HepG2 (cell line): ENCODE data around the gene OR4M2.
"Not testable (repeated sequence)": the region's sequence is repeated elsewhere in the genome, so short reads cannot be mapped to it uniquely, and the experiment has no call there.

Experiments used
- LCORL ChIP-seq, 2 experiments: fragments of 450-650 bp in 1 of 2; sonication (generic) in 1 of 2; formaldehyde crosslinking in 1 of 2; IDR thresholded peaks; 2 replicates each; pipeline versions ENCODE4 v1.5.0 to v1.6.1; 2017 to 2020; ENCODE audit warnings: antibody characterized with exemption in 1 of 2, missing genetic modification reagents in 1 of 2
- MXI1 ChIP-seq: IDR thresholded peaks from 3 replicates; pipeline ENCODE4 v1.6.1; 2012; ENCODE audit warnings: low read depth, low read length, inconsistent platforms, borderline replicate concordance
- SMAD1 ChIP-seq: sonication (generic); formaldehyde crosslinking; IDR thresholded peaks from 2 replicates; pipeline ENCODE4 v1.4.0; 2020; ENCODE audit warnings: missing genetic modification reagents, low read depth, mild to moderate bottlenecking, borderline replicate concordance
- ZC3H4 ChIP-seq: sonication (generic); formaldehyde crosslinking; IDR thresholded peaks from 2 replicates; pipeline ENCODE4 v1.4.0; 2020; ENCODE audit warnings: missing genetic modification reagents, borderline replicate concordance
- ZNF776 ChIP-seq: sonication (generic); formaldehyde crosslinking; IDR thresholded peaks from 2 replicates; pipeline ENCODE4 v1.4.0; 2020; ENCODE audit warnings: mild to moderate bottlenecking, missing genetic modification reagents
- ZNF777 ChIP-seq: sonication (generic); formaldehyde crosslinking; IDR thresholded peaks from 2 replicates; pipeline ENCODE4 v1.4.0; 2020; ENCODE audit warnings: missing genetic modification reagents
- TF ChIP-seq, protein P1 (sequence below): sonication (generic); formaldehyde crosslinking; IDR thresholded peaks from 2 replicates; pipeline ENCODE4 v1.5.0; 2020; ENCODE audit warnings: mild to moderate bottlenecking, missing genetic modification reagents, moderate library complexity
- TF ChIP-seq, protein P2 (sequence below): sonication (generic); formaldehyde crosslinking; IDR thresholded peaks from 2 replicates; pipeline ENCODE4 v1.5.0; 2020; ENCODE audit warnings: missing genetic modification reagents
- TF ChIP-seq, protein P3 (sequence below): sonication (generic); formaldehyde crosslinking; conservative IDR thresholded peaks from 2 replicates; pipeline ENCODE4 v1.4.0; 2020; ENCODE audit warnings: missing genetic modification reagents
- TF ChIP-seq, protein P4 (sequence below): sonication (generic); formaldehyde crosslinking; IDR thresholded peaks from 2 replicates; pipeline ENCODE4 v1.4.0; 2020; ENCODE audit warnings: mild to moderate bottlenecking, missing genetic modification reagents
- TF ChIP-seq, protein P5 (sequence below): sonication (generic); formaldehyde crosslinking; IDR thresholded peaks from 2 replicates; pipeline ENCODE4 v1.8.0; 2022; ENCODE audit warnings: mild to moderate bottlenecking, missing genetic modification reagents
- TF ChIP-seq, protein P6 (sequence below): sonication (generic); formaldehyde crosslinking; IDR thresholded peaks from 2 replicates; pipeline ENCODE4 v1.5.0; 2020; ENCODE audit warnings: mild to moderate bottlenecking, missing genetic modification reagents

DNA sequence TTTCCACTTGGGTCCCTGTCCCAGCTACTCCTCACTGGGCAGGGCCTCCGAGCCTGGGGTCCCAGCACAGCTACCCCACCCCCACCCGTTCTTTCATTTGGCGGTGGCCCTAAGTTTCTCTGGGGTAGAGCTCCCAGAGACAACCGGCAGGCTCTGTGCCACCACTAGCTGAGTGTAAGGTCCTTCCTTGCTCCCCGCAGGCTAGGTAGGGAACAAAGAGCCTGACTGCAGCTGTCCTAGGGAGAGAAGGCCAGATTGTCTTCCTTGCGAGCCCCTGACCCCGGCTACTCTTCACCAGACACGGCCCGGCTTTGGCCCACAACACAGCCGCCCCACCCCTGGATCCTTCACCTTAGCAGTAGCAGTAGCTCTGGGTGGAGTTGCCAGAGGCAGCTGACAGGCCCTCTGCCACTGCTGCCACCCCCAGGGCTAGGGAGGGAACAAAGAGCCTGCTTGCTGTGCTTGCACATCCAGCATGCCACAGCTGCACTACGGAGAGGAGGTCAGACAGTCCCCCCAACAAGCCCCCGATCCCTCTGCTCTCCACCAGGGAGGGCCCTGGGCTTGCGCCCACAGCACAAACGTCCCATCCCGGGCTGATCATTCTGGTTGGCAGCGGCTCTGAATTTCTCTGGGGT is 18.4 kb downstream of the OR4M2 start:
- not testable (repeated sequence) for TF ChIP-seq LCORL (IDR thresholded peaks at IDR 0.05); LCORL (CRISPR knock-in tag; IDR thresholded peaks at IDR 0.05); ZNF777 (CRISPR knock-in tag); SMAD1 (CRISPR knock-in tag); ZNF776; MXI1; ZC3H4 (CRISPR knock-in tag)
- TF ChIP-seq, protein P1, sequence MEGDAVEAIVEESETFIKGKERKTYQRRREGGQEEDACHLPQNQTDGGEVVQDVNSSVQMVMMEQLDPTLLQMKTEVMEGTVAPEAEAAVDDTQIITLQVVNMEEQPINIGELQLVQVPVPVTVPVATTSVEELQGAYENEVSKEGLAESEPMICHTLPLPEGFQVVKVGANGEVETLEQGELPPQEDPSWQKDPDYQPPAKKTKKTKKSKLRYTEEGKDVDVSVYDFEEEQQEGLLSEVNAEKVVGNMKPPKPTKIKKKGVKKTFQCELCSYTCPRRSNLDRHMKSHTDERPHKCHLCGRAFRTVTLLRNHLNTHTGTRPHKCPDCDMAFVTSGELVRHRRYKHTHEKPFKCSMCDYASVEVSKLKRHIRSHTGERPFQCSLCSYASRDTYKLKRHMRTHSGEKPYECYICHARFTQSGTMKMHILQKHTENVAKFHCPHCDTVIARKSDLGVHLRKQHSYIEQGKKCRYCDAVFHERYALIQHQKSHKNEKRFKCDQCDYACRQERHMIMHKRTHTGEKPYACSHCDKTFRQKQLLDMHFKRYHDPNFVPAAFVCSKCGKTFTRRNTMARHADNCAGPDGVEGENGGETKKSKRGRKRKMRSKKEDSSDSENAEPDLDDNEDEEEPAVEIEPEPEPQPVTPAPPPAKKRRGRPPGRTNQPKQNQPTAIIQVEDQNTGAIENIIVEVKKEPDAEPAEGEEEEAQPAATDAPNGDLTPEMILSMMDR = not testable (repeated sequence)
- TF ChIP-seq, protein P2, sequence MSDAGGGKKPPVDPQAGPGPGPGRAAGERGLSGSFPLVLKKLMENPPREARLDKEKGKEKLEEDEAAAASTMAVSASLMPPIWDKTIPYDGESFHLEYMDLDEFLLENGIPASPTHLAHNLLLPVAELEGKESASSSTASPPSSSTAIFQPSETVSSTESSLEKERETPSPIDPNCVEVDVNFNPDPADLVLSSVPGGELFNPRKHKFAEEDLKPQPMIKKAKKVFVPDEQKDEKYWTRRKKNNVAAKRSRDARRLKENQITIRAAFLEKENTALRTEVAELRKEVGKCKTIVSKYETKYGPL (CRISPR knock-in tag) = not testable (repeated sequence)
- TF ChIP-seq, protein P3, sequence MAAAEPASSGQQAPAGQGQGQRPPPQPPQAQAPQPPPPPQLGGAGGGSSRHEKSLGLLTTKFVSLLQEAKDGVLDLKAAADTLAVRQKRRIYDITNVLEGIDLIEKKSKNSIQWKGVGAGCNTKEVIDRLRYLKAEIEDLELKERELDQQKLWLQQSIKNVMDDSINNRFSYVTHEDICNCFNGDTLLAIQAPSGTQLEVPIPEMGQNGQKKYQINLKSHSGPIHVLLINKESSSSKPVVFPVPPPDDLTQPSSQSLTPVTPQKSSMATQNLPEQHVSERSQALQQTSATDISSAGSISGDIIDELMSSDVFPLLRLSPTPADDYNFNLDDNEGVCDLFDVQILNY (CRISPR knock-in tag) = not testable (repeated sequence)
- TF ChIP-seq, protein P4, sequence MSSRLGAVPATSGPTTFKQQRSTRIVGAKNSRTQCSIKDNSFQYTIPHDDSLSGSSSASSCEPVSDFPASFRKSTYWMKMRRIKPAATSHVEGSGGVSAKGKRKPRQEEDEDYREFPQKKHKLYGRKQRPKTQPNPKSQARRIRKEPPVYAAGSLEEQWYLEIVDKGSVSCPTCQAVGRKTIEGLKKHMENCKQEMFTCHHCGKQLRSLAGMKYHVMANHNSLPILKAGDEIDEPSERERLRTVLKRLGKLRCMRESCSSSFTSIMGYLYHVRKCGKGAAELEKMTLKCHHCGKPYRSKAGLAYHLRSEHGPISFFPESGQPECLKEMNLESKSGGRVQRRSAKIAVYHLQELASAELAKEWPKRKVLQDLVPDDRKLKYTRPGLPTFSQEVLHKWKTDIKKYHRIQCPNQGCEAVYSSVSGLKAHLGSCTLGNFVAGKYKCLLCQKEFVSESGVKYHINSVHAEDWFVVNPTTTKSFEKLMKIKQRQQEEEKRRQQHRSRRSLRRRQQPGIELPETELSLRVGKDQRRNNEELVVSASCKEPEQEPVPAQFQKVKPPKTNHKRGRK (CRISPR knock-in tag) = not testable (repeated sequence)
- TF ChIP-seq, protein P5, sequence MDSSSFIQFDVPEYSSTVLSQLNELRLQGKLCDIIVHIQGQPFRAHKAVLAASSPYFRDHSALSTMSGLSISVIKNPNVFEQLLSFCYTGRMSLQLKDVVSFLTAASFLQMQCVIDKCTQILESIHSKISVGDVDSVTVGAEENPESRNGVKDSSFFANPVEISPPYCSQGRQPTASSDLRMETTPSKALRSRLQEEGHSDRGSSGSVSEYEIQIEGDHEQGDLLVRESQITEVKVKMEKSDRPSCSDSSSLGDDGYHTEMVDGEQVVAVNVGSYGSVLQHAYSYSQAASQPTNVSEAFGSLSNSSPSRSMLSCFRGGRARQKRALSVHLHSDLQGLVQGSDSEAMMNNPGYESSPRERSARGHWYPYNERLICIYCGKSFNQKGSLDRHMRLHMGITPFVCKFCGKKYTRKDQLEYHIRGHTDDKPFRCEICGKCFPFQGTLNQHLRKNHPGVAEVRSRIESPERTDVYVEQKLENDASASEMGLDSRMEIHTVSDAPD (CRISPR knock-in tag) = not testable (repeated sequence)
- TF ChIP-seq, protein P6, sequence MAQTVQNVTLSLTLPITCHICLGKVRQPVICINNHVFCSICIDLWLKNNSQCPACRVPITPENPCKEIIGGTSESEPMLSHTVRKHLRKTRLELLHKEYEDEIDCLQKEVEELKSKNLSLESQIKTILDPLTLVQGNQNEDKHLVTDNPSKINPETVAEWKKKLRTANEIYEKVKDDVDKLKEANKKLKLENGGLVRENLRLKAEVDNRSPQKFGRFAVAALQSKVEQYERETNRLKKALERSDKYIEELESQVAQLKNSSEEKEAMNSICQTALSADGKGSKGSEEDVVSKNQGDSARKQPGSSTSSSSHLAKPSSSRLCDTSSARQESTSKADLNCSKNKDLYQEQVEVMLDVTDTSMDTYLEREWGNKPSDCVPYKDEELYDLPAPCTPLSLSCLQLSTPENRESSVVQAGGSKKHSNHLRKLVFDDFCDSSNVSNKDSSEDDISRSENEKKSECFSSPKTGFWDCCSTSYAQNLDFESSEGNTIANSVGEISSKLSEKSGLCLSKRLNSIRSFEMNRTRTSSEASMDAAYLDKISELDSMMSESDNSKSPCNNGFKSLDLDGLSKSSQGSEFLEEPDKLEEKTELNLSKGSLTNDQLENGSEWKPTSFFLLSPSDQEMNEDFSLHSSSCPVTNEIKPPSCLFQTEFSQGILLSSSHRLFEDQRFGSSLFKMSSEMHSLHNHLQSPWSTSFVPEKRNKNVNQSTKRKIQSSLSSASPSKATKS (CRISPR knock-in tag) = not testable (repeated sequence)
